NCI-H2196 (cell line): ENCODE results near the gene DIS3L.
A peak's percentile ranks its signal among the peaks of the same experiment; 100 is the strongest.
"Not testable (repeated sequence)": the region's sequence is repeated elsewhere in the genome, so short reads cannot be mapped to it uniquely, and the experiment has no call there.

ENCODE experiments used
- DNase-seq: peaks from one replicate; lab custom pipeline; 2025; ENCODE audit not compliant: unreplicated experiment; lab: John Stamatoyannopoulos, UW

The DIS3L gene

GRCh38 chr15:66293419-66294156 is at the start of gene DIS3L:
Gene DIS3L, plus strand, starts transcription at chr15:66293568. Its CDS starts 29 bp downstream, at chr15:66293597.
- peak; percentile 39 for DNase-seq

- not testable (repeated sequence) for DNase-seq
Observed at GRCh38 chr15:66245832-66246231, 47.5 kb upstream of the DIS3L start.

GRCh38 chr15:66246937-66247336 is 46.4 kb upstream of the DIS3L start:
- DNase-seq, result no peak

GRCh38 chr15:66249605-66250174 is 43.7 kb upstream of the DIS3L start:
- DNase-seq, result peak; percentile 50

GRCh38 chr15:66251065-66251789 is 42.1 kb upstream of the DIS3L start:
- no peak for DNase-seq

- peak; percentile 39 for DNase-seq
Observed at GRCh38 chr15:66251790-66252684, 41.3 kb upstream of the DIS3L start.

- DNase-seq, result no peak
Observed at GRCh38 chr15:66252685-66253417, 40.5 kb upstream of the DIS3L start.

GRCh38 chr15:66253418-66254088 is 39.8 kb upstream of the DIS3L start, which contains the start of gene MEGF11:
Gene MEGF11, minus strand, starts transcription at chr15:66253750. Its CDS starts 125,347 bp downstream, at chr15:66128403.
- peak; percentile 25 for DNase-seq

GRCh38 chr15:66254089-66254950 is 39.0 kb upstream of the DIS3L start:
- DNase-seq, result no peak

- DNase-seq, result no peak
Observed at GRCh38 chr15:66254951-66255676, 38.3 kb upstream of the DIS3L start.

GRCh38 chr15:66256692-66257091 is 36.7 kb upstream of the DIS3L start:
- DNase-seq, result no peak

- no peak for DNase-seq
Observed at GRCh38 chr15:66261056-66261455, 32.3 kb upstream of the DIS3L start.

GRCh38 chr15:66262837-66263236 is 30.5 kb upstream of the DIS3L start:
- not testable (repeated sequence) for DNase-seq

GRCh38 chr15:66264859-66265513 is 28.4 kb upstream of the DIS3L start:
- no peak for DNase-seq

GRCh38 chr15:66269326-66270090 is 23.9 kb upstream of the DIS3L start:
- DNase-seq, result peak; percentile 41

GRCh38 chr15:66270932-66271331 is 22.4 kb upstream of the DIS3L start:
- no peak for DNase-seq

- DNase-seq, result no peak
Observed at GRCh38 chr15:66275352-66275751, 18.0 kb upstream of the DIS3L start.
